ENCODE measurements around the gene TELO2.

The TELO2 gene

GRCh38 chr16:1510272-1510671 is 17.1 kb downstream of the TELO2 start (continued):
- no peak for TF ChIP-seq ATF2 (tag by site-specific recombination; IDR thresholded peaks at IDR 0.05; ENCODE audit: low read depth)

GRCh38 chr16:1510941-1511351 is 17.8 kb downstream of the TELO2 start:
- ChIA-PET POLR2A (no interaction called here), CTCF (no interaction called here)
- Histone ChIP-seq H3K4me3 (ENCODE audit: low read depth, low read length) (no peak overlapping the region), H3K27ac (ENCODE audit: extremely low read depth, low read depth, low read length) (no peak overlapping the region), H3K9me3 (ENCODE audit: control insufficient read depth, insufficient read depth, low read depth, low read length) (no peaks in the 10 kb centered on the region), H3K36me3 (ENCODE audit: control insufficient read depth in 2 of 2, insufficient read depth in 1 of 2, low read length in 2 of 2) (peaks cover 0 to 47% of the 10 kb centered on the region in 2 experiments; a peak in 2 of 3 replicates), H3K4me1 (ENCODE audit: control insufficient read depth, insufficient read depth, low read length) (no peaks in the 10 kb centered on the region)
- TF ChIP-seq ZNF146 (tag by site-specific recombination; IDR thresholded peaks at IDR 0.05) (no peak), ZBTB1 (tag by site-specific recombination; IDR thresholded peaks at IDR 0.05) (no peak)

- no peaks in the 10 kb centered on the region for H3K4me1 ChIP-seq (ENCODE audit: control insufficient read depth, insufficient read depth, low read length)
- H3K4me3 ChIP-seq (ENCODE audit: low read depth, low read length): no peak overlapping the region
- no peaks in the 10 kb centered on the region for H3K9me3 ChIP-seq (ENCODE audit: control insufficient read depth, insufficient read depth, low read depth, low read length)
- POLR2A ChIA-PET: interaction anchor here (0.5 to 1.4 kb wide), 5 partner anchors 10 to 98 kb away, joined by 3 to 7 read pairs (median 3); no protein-coding TSS in a partner anchor
- peaks cover 0 to 38% of the 10 kb centered on the region in 2 experiments; a peak in 2 of 3 replicates for H3K36me3 ChIP-seq (ENCODE audit: control insufficient read depth in 2 of 2, insufficient read depth in 1 of 2, low read length in 2 of 2)
- CTCF ChIA-PET: interaction anchor here (0.6 kb wide), 1 partner anchor 38 kb away, joined by 6 read pairs; no protein-coding TSS in a partner anchor
- no peak for TF ChIP-seq PRDM10 (tag by site-specific recombination; IDR thresholded peaks at IDR 0.05)
- no peak for TF ChIP-seq ZNF555 (tag by site-specific recombination; conservative IDR thresholded peaks at IDR 0.05)
- no peak for TF ChIP-seq ZNF707 (tag by site-specific recombination; IDR thresholded peaks at IDR 0.05)
- no peak for TF ChIP-seq ZNF521 (tag by site-specific recombination; IDR thresholded peaks at IDR 0.05)
- H3K27ac ChIP-seq (ENCODE audit: extremely low read depth, low read depth, low read length): no peak overlapping the region
These were observed 18.8 kb downstream of the TELO2 start for GRCh38 chr16:1511662-1512569.

- Histone ChIP-seq H3K9me3 (ENCODE audit: control insufficient read depth, insufficient read depth, low read depth, low read length) (no peaks in the 10 kb centered on the region), H3K27ac (ENCODE audit: extremely low read depth, low read depth, low read length) (no peak overlapping the region), H3K36me3 (ENCODE audit: control insufficient read depth in 2 of 2, insufficient read depth in 1 of 2, low read length in 2 of 2) (peaks cover 0 to 29% of the 10 kb centered on the region in 2 experiments; a peak in 2 of 3 replicates), H3K4me1 (ENCODE audit: control insufficient read depth, insufficient read depth, low read length) (no peaks in the 10 kb centered on the region), H3K4me3 (ENCODE audit: low read depth, low read length) (no peak overlapping the region)
- CTCF ChIA-PET: interaction anchor here (0.6 kb wide), 1 partner anchor 37 kb away, joined by 6 read pairs; no protein-coding TSS in a partner anchor
- POLR2A ChIA-PET: interaction anchor here (0.5 to 1.4 kb wide), 5 partner anchors 11 to 98 kb away, joined by 3 to 7 read pairs (median 3); no protein-coding TSS in a partner anchor
- no peak for TF ChIP-seq KLF8 (tag by site-specific recombination; IDR thresholded peaks at IDR 0.05)
- no peak for TF ChIP-seq OSR2 (tag by site-specific recombination; IDR thresholded peaks at IDR 0.05)
- TF ChIP-seq ZNF133 (tag by site-specific recombination; IDR thresholded peaks at IDR 0.05): no peak
- TF ChIP-seq ZNF518A (tag by site-specific recombination; conservative IDR thresholded peaks at IDR 0.05; ENCODE audit: low read depth): no peak
- no peak for TF ChIP-seq ZFHX2 (tag by site-specific recombination; conservative IDR thresholded peaks at IDR 0.05)
- TF ChIP-seq YY1 (tag by site-specific recombination; IDR thresholded peaks at IDR 0.05): no peak
- no peak for TF ChIP-seq ZBTB49 (tag by site-specific recombination; IDR thresholded peaks at IDR 0.05; ENCODE audit: low read depth)
- TF ChIP-seq ZNF302 (tag by site-specific recombination; IDR thresholded peaks at IDR 0.05; ENCODE audit: low read depth): no peak
These were observed 19.6 kb downstream of the TELO2 start for GRCh38 chr16:1512774-1513173.
